Ishikawa (cell line): Measurements from ENCODE around the gene TRIM36.
A peak's percentile ranks its signal among the peaks of the same experiment; 100 is the strongest.

Experiments
- CEBPB ChIP-seq: IDR thresholded peaks from 2 replicates; pipeline ENCODE4 v1.6.1; 2012
- CREB1 ChIP-seq: IDR thresholded peaks from 2 replicates; pipeline ENCODE4 v1.6.1; 2012; ENCODE audit warnings: low read depth
- EGR1 ChIP-seq: IDR thresholded peaks from 2 replicates; pipeline ENCODE4 v1.6.1; 2012
- EP300 ChIP-seq: IDR thresholded peaks from 2 replicates; pipeline ENCODE4 v1.6.1; 2012; ENCODE audit warnings: borderline replicate concordance
- FOXM1 ChIP-seq: IDR thresholded peaks from 2 replicates; pipeline ENCODE4 v1.6.1; 2012; ENCODE audit warnings: low read depth, borderline replicate concordance
- MAX ChIP-seq: IDR thresholded peaks from 2 replicates; pipeline ENCODE4 v1.6.1; 2012
- NFIC ChIP-seq: IDR thresholded peaks from 2 replicates; pipeline ENCODE4 v1.6.1; 2012
- RAD21 ChIP-seq: IDR thresholded peaks from 2 replicates; pipeline ENCODE4 v1.6.1; 2012; ENCODE audit warnings: low read depth
- REST ChIP-seq: IDR thresholded peaks from 2 replicates; pipeline ENCODE4 v1.6.1; 2012; ENCODE audit warnings: low read depth, mild to moderate bottlenecking
- TAF1 ChIP-seq: IDR thresholded peaks from 2 replicates; pipeline ENCODE4 v1.6.1; 2012; ENCODE audit warnings: low read depth, mild to moderate bottlenecking
- TCF12 ChIP-seq: IDR thresholded peaks from 2 replicates; pipeline ENCODE4 v1.6.1; 2012; ENCODE audit warnings: low read depth
- TEAD4 ChIP-seq: IDR thresholded peaks from 2 replicates; pipeline ENCODE4 v1.6.1; 2012
- USF1 ChIP-seq: IDR thresholded peaks from 2 replicates; pipeline ENCODE4 v1.6.1; 2012
- YY1 ChIP-seq: IDR thresholded peaks from 2 replicates; pipeline ENCODE4 v1.6.1; 2012; ENCODE audit warnings: low read depth
- ZBTB7A ChIP-seq: IDR thresholded peaks from 2 replicates; pipeline ENCODE4 v1.6.1; 2012; ENCODE audit warnings: low read depth

Gene TRIM36

GRCh38 chr5:115169487-115170133, at the start of gene TRIM36:
TRIM36 (minus strand) TSS chr5:115169908; CDS start chr5:115169634, 274 bp downstream.
- no peak for TF ChIP-seq CEBPB
- peak; percentile 30; the same call in 1 of the 2 replicates for TF ChIP-seq FOXM1
- TF ChIP-seq MAX = peak; percentile 88
- peak; percentile 93 for TF ChIP-seq TAF1
- no peak for TF ChIP-seq NFIC
- peak; percentile 44; the same call in 1 of the 2 replicates for TF ChIP-seq TCF12
- peak; percentile 88 for TF ChIP-seq EGR1
- TF ChIP-seq RAD21 = peak; percentile 18; the same call in 1 of the 2 replicates
- TF ChIP-seq YY1 = peak; percentile 54

- TF ChIP-seq CREB1 = no peak
- TF ChIP-seq TCF12 = no peak
- no peak for TF ChIP-seq USF1
- no peak for TF ChIP-seq FOXM1
- TF ChIP-seq YY1 = no peak
Measured at GRCh38 chr5:115214541-115214940, 44.8 kb upstream of the TRIM36 start.

- TF ChIP-seq TAF1 = no peak
Measured at GRCh38 chr5:115209279-115209678, 39.6 kb upstream of the TRIM36 start.

GRCh38 chr5:115202952-115203351, 33.2 kb upstream of the TRIM36 start:
- TF ChIP-seq YY1 = no peak
- no peak for TF ChIP-seq EP300
- TF ChIP-seq FOXM1 = no peak
- no peak for TF ChIP-seq RAD21
- no peak for TF ChIP-seq CREB1
- no peak for TF ChIP-seq CEBPB
- TF ChIP-seq TAF1 = no peak
- TF ChIP-seq TEAD4 = no peak
- no peak for TF ChIP-seq USF1
- TF ChIP-seq REST = no peak
- no peak for TF ChIP-seq ZBTB7A
- TF ChIP-seq EGR1 = no peak
- no peak for TF ChIP-seq NFIC
- no peak for TF ChIP-seq TCF12
- no peak for TF ChIP-seq MAX

- TF ChIP-seq YY1 = no peak
- no peak for TF ChIP-seq FOXM1
- no peak for TF ChIP-seq TCF12
- no peak for TF ChIP-seq CEBPB
- TF ChIP-seq ZBTB7A = no peak
- TF ChIP-seq RAD21 = no peak
Measured at GRCh38 chr5:115196161-115196560, 26.5 kb upstream of the TRIM36 start.

- no peak for TF ChIP-seq FOXM1
- no peak for TF ChIP-seq YY1
- TF ChIP-seq EP300 = no peak
- TF ChIP-seq TEAD4 = no peak
- TF ChIP-seq MAX = no peak
- no peak for TF ChIP-seq REST
- no peak for TF ChIP-seq TCF12
- TF ChIP-seq CEBPB = no peak
- no peak for TF ChIP-seq NFIC
- TF ChIP-seq EGR1 = no peak
- TF ChIP-seq USF1 = no peak
- no peak for TF ChIP-seq CREB1
- TF ChIP-seq TAF1 = no peak
- no peak for TF ChIP-seq RAD21
- TF ChIP-seq ZBTB7A = no peak
Measured at GRCh38 chr5:115194676-115195075, 25.0 kb upstream of the TRIM36 start.
